Measurements from ENCODE around the gene ATP5MK. TPM values are rescaled to one million over a fixed set of nuclear protein-coding genes. Genes with fewer than 3 reads are reported as not detected.
A peak's percentile ranks its signal among the peaks of the same experiment; 100 is the strongest.

ATP5MK gene
- polyA plus RNA-seq, 2 donors: 707 to 972 TPM

- Histone ChIP-seq H3K36me3 (ENCODE audit: control insufficient read depth in 2 of 2, insufficient read depth in 2 of 2, low read length in 1 of 2) (peaks cover 27 to 57% of the 10 kb centered on the region in 2 donors), H3K4me1 (ENCODE audit: control insufficient read depth in 2 of 2, insufficient read depth in 2 of 2, low read length in 1 of 2) (no peaks in the 10 kb centered on the region), H3K9me3 (ENCODE audit: control insufficient read depth in 2 of 2, insufficient read depth in 1 of 2, low read depth in 1 of 2, low read length in 1 of 2) (no peaks in the 10 kb centered on the region), H3K4me3 (ENCODE audit: low read depth in 1 of 2, low read length in 2 of 2) (no peak overlapping the region), H3K27me3 (ENCODE audit: control insufficient read depth in 1 of 2, insufficient read depth in 2 of 2, low read length in 2 of 2) (no peaks in the 10 kb centered on the region), H3K27ac (ENCODE audit: low read depth in 2 of 2, low read length in 1 of 2) (no peak overlapping the region)
- 78 to 79% methylated on average over 8 of the region's 8 CpGs for WGBS, 2 donors
These were observed 19.3 kb upstream of the ATP5MK start for GRCh38 chr10:103415581-103415980.

- Histone ChIP-seq H3K27ac (ENCODE audit: low read depth in 2 of 2, low read length in 1 of 2) (no peak overlapping the region), H3K4me3 (ENCODE audit: low read depth in 1 of 2, low read length in 2 of 2) (no peak overlapping the region), H3K9me3 (ENCODE audit: control insufficient read depth in 2 of 2, insufficient read depth in 1 of 2, low read depth in 1 of 2, low read length in 1 of 2) (no peaks in the 10 kb centered on the region), H3K4me1 (ENCODE audit: control insufficient read depth in 2 of 2, insufficient read depth in 2 of 2, low read length in 1 of 2) (no peaks in the 10 kb centered on the region), H3K27me3 (ENCODE audit: control insufficient read depth in 1 of 2, insufficient read depth in 2 of 2, low read length in 2 of 2) (no peaks in the 10 kb centered on the region), H3K36me3 (ENCODE audit: control insufficient read depth in 2 of 2, insufficient read depth in 2 of 2, low read length in 1 of 2) (peaks cover 22 to 44% of the 10 kb centered on the region in 2 donors)
- 81 to 90% methylated on average over 2 of the region's 2 CpGs for WGBS, 2 donors
These were observed 17.3 kb upstream of the ATP5MK start for GRCh38 chr10:103413564-103413963.

GRCh38 chr10:103397191-103397825 is 1.0 kb upstream of the ATP5MK start:
- Histone ChIP-seq H3K36me3 (ENCODE audit: control insufficient read depth in 2 of 2, insufficient read depth in 2 of 2, low read length in 1 of 2) (peaks cover 2 to 13% of the 10 kb centered on the region in 2 donors), H3K4me1 (ENCODE audit: control insufficient read depth in 2 of 2, insufficient read depth in 2 of 2, low read length in 1 of 2) (peaks cover 5% of the 10 kb centered on the region in 2 donors), H3K27me3 (ENCODE audit: control insufficient read depth in 1 of 2, insufficient read depth in 2 of 2, low read length in 2 of 2) (no peaks in the 10 kb centered on the region), H3K27ac (ENCODE audit: low read depth in 2 of 2, low read length in 1 of 2) (no peak overlapping the region), H3K9me3 (ENCODE audit: control insufficient read depth in 2 of 2, insufficient read depth in 1 of 2, low read depth in 1 of 2, low read length in 1 of 2) (no peaks in the 10 kb centered on the region), H3K4me3 (ENCODE audit: low read depth in 1 of 2, low read length in 2 of 2) (peak overlapping the region; percentile 43 to 98)
- 44 to 45% methylated on average over 19 of the region's 19 CpGs for WGBS, 2 donors

DNA sequence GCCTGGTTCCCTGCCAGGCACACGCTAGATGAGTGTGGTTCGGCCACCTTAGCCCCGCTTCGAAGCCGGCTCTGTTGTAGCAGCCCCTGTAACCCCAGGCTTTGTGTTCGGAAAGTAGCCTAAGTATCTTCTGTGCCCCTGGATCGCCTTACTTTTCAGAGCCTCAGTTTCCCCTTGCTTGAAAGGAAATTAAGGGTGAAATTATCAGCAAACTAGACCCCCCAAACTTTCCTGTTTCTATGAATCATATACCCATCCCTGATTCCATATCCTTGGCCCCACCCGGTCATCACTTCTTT is 463 bp upstream of the ATP5MK start:
- H3K27me3 ChIP-seq (ENCODE audit: control insufficient read depth in 1 of 2, insufficient read depth in 2 of 2, low read length in 2 of 2): no peaks in the 10 kb centered on the region
- H3K4me1 ChIP-seq (ENCODE audit: control insufficient read depth in 2 of 2, insufficient read depth in 2 of 2, low read length in 1 of 2): peaks cover 5% of the 10 kb centered on the region in 2 donors
- peak overlapping the region; percentile 98 to 99 for H3K4me3 ChIP-seq (ENCODE audit: low read depth in 1 of 2, low read length in 2 of 2)
- peak overlapping the region; percentile 75 to 86 for H3K27ac ChIP-seq (ENCODE audit: low read depth in 2 of 2, low read length in 1 of 2)
- H3K9me3 ChIP-seq (ENCODE audit: control insufficient read depth in 2 of 2, insufficient read depth in 1 of 2, low read depth in 1 of 2, low read length in 1 of 2): no peaks in the 10 kb centered on the region
- 0% methylated on average over 8 of the region's 8 CpGs for WGBS, 2 donors
- H3K36me3 ChIP-seq (ENCODE audit: control insufficient read depth in 2 of 2, insufficient read depth in 2 of 2, low read length in 1 of 2): peaks cover 2 to 12% of the 10 kb centered on the region in 2 donors

- WGBS, 2 donors: 1 to 2% methylated on average over 11 of the region's 11 CpGs
- Histone ChIP-seq H3K9me3 (ENCODE audit: control insufficient read depth in 2 of 2, insufficient read depth in 1 of 2, low read depth in 1 of 2, low read length in 1 of 2) (no peaks in the 10 kb centered on the region), H3K36me3 (ENCODE audit: control insufficient read depth in 2 of 2, insufficient read depth in 2 of 2, low read length in 1 of 2) (peaks cover 2 to 11% of the 10 kb centered on the region in 2 donors), H3K27me3 (ENCODE audit: control insufficient read depth in 1 of 2, insufficient read depth in 2 of 2, low read length in 2 of 2) (no peaks in the 10 kb centered on the region), H3K27ac (ENCODE audit: low read depth in 2 of 2, low read length in 1 of 2) (peak overlapping the region; percentile 6 to 91), H3K4me3 (ENCODE audit: low read depth in 1 of 2, low read length in 2 of 2) (peak overlapping the region; percentile 98 to 99), H3K4me1 (ENCODE audit: control insufficient read depth in 2 of 2, insufficient read depth in 2 of 2, low read length in 1 of 2) (peaks cover 5% of the 10 kb centered on the region in 2 donors)
These were observed 565 bp downstream of the ATP5MK start for GRCh38 chr10:103395754-103396066.

- Histone ChIP-seq H3K9me3 (ENCODE audit: control insufficient read depth in 2 of 2, insufficient read depth in 1 of 2, low read depth in 1 of 2, low read length in 1 of 2) (no peaks in the 10 kb centered on the region), H3K27me3 (ENCODE audit: control insufficient read depth in 1 of 2, insufficient read depth in 2 of 2, low read length in 2 of 2) (no peaks in the 10 kb centered on the region), H3K36me3 (ENCODE audit: control insufficient read depth in 2 of 2, insufficient read depth in 2 of 2, low read length in 1 of 2) (peaks cover 0 to 5% of the 10 kb centered on the region in 2 donors), H3K4me3 (ENCODE audit: low read depth in 1 of 2, low read length in 2 of 2) (no peak overlapping the region), H3K4me1 (ENCODE audit: control insufficient read depth in 2 of 2, insufficient read depth in 2 of 2, low read length in 1 of 2) (peaks cover 5% of the 10 kb centered on the region in 2 donors), H3K27ac (ENCODE audit: low read depth in 2 of 2, low read length in 1 of 2) (no peak overlapping the region)
- WGBS, 2 donors: 83% methylated on average over 14 of the region's 14 CpGs
These were observed 2.1 kb downstream of the ATP5MK start for GRCh38 chr10:103394180-103394579.

DNA sequence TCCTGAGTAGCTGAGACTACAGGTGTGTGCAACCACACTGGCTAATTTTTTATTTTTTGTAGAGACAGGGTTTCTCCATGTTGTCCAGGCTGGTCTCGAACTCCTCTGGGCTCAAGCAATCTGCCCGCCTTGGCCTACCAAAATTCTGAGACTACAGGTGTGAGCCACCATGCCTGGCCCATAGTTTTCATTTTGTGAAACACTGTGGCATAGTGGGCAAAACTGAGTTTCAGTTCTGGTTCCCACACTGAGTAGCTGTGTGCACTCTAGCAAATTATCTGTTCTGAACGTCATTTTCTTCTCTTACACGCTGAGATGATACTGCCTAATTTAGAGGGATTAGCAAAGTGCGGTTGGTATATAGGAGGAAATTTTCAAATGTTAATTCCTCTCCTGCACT is 13.5 kb downstream of the ATP5MK start:
- Histone ChIP-seq H3K4me3 (ENCODE audit: low read depth in 1 of 2, low read length in 2 of 2) (no peak overlapping the region), H3K36me3 (ENCODE audit: control insufficient read depth in 2 of 2, insufficient read depth in 2 of 2, low read length in 1 of 2) (peaks cover 0 to 3% of the 10 kb centered on the region in 2 donors), H3K27me3 (ENCODE audit: control insufficient read depth in 1 of 2, insufficient read depth in 2 of 2, low read length in 2 of 2) (no peaks in the 10 kb centered on the region), H3K4me1 (ENCODE audit: control insufficient read depth in 2 of 2, insufficient read depth in 2 of 2, low read length in 1 of 2) (no peaks in the 10 kb centered on the region), H3K9me3 (ENCODE audit: control insufficient read depth in 2 of 2, insufficient read depth in 1 of 2, low read depth in 1 of 2, low read length in 1 of 2) (no peaks in the 10 kb centered on the region), H3K27ac (ENCODE audit: low read depth in 2 of 2, low read length in 1 of 2) (no peak overlapping the region)
- WGBS, 2 donors: 93 to 94% methylated on average over 5 of the region's 5 CpGs

DNA sequence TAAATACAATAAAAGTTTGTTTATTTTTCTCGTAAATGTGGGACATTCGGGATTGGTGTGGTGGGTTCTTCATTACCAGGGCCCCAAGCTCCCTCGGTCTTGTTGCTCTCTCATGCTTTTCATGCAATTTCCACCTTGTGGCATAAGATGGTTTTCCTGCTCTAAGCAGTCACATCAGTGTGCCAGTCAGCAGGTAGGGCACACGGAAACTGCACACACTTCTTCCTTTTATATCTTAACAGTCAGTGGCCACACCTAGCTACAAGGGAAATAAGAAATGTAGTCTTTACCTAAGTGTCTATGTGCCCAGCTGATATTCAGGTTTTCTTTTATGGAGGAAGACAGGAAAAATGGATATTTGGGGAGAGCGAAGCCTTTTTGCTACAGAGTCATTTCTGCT is 22.0 kb downstream of the ATP5MK start:
- Histone ChIP-seq H3K36me3 (ENCODE audit: control insufficient read depth in 2 of 2, insufficient read depth in 2 of 2, low read length in 1 of 2) (peaks cover 5 to 6% of the 10 kb centered on the region in 2 donors), H3K27ac (ENCODE audit: low read depth in 2 of 2, low read length in 1 of 2) (no peak overlapping the region), H3K27me3 (ENCODE audit: control insufficient read depth in 1 of 2, insufficient read depth in 2 of 2, low read length in 2 of 2) (no peaks in the 10 kb centered on the region), H3K4me1 (ENCODE audit: control insufficient read depth in 2 of 2, insufficient read depth in 2 of 2, low read length in 1 of 2) (no peaks in the 10 kb centered on the region), H3K9me3 (ENCODE audit: control insufficient read depth in 2 of 2, insufficient read depth in 1 of 2, low read depth in 1 of 2, low read length in 1 of 2) (no peaks in the 10 kb centered on the region), H3K4me3 (ENCODE audit: low read depth in 1 of 2, low read length in 2 of 2) (no peak overlapping the region)
- 95 to 96% methylated on average over 5 of the region's 5 CpGs for WGBS, 2 donors

DNA sequence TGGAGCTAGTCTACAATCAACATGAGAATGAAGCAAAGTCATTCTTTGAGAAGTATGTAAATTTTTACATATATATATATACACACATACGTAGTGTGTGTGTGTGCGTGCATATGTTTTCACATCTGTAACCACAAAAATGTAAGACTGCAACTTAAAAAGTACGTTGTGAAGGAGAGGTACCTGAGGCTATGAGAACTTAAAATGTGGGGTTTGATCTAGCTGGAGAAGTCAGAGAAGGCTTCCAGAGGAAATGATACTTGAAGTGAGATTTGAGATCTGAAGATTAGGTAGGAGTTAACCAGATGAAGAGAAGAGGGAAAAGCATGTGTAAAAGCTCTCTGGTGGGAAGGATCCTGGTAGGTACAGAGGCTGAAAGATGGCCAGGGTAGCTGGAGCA is 22.7 kb downstream of the ATP5MK start:
- no peaks in the 10 kb centered on the region for H3K27me3 ChIP-seq (ENCODE audit: control insufficient read depth in 1 of 2, insufficient read depth in 2 of 2, low read length in 2 of 2)
- H3K9me3 ChIP-seq (ENCODE audit: control insufficient read depth in 2 of 2, insufficient read depth in 1 of 2, low read depth in 1 of 2, low read length in 1 of 2): no peaks in the 10 kb centered on the region
- 85 to 86% methylated on average over 3 of the region's 3 CpGs for WGBS, 2 donors
- no peak overlapping the region for H3K27ac ChIP-seq (ENCODE audit: low read depth in 2 of 2, low read length in 1 of 2)
- H3K4me3 ChIP-seq (ENCODE audit: low read depth in 1 of 2, low read length in 2 of 2): no peak overlapping the region
- no peaks in the 10 kb centered on the region for H3K4me1 ChIP-seq (ENCODE audit: control insufficient read depth in 2 of 2, insufficient read depth in 2 of 2, low read length in 1 of 2)
- peaks cover 5 to 6% of the 10 kb centered on the region in 2 donors for H3K36me3 ChIP-seq (ENCODE audit: control insufficient read depth in 2 of 2, insufficient read depth in 2 of 2, low read length in 1 of 2)

DNA sequence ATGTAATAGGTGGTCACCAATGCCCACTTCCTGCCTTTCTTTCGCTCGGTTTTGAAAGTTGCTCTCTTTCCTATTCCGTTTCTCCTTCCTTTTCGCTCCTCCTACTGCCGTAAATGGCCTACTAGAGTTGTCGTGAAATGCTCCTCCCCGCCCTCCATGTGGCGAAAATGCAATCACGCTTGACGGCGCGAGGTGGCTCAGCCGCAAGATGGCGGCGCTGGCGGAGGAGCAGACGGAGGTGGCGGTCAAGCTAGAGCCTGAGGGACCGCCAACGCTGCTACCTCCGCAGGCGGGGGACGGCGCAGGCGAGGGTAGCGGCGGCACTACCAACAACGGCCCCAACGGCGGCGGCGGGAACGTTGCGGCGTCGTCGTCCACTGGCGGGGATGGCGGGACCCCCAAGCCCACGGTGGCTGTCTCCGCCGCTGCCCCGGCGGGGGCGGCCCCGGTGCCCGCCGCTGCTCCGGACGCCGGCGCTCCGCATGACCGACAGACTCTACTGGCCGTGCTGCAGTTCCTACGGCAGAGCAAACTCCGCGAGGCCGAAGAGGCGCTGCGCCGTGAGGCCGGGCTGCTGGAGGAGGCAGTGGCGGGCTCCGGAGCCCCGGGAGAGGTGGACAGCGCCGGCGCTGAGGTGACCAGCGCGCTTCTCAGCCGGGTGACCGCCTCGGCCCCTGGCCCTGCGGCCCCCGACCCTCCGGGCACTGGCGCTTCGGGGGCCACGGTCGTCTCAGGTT is 28.3 kb downstream of the ATP5MK start, which contains the start of gene TAF5:
Gene TAF5 (plus strand): TSS at position 195 of the 737 bp plus-strand sequence. CDS start 14 bp downstream, at position 209.
- 0 to 1% methylated on average over 38 to 81 of the region's 81 CpGs for WGBS, 2 donors
- Histone ChIP-seq H3K36me3 (ENCODE audit: control insufficient read depth in 2 of 2, insufficient read depth in 2 of 2, low read length in 1 of 2) (no peaks in the 10 kb centered on the region), H3K27me3 (ENCODE audit: control insufficient read depth in 1 of 2, insufficient read depth in 2 of 2, low read length in 2 of 2) (no peaks in the 10 kb centered on the region)

More for the DNA sequence above, 28.3 kb downstream of the ATP5MK start, which contains the start of gene TAF5:
- peak within 1 kb of the TSS; percentile 96 to 99 for H3K4me3 ChIP-seq (ENCODE audit: low read depth in 1 of 2, low read length in 2 of 2)
- no peaks in the 10 kb centered on the region for H3K9me3 ChIP-seq (ENCODE audit: control insufficient read depth in 2 of 2, insufficient read depth in 1 of 2, low read depth in 1 of 2, low read length in 1 of 2)
- H3K27ac ChIP-seq (ENCODE audit: low read depth in 2 of 2, low read length in 1 of 2): peak within 1 kb of the TSS; percentile 88 to 96
- no peaks in the 10 kb centered on the region for H3K4me1 ChIP-seq (ENCODE audit: control insufficient read depth in 2 of 2, insufficient read depth in 2 of 2, low read length in 1 of 2)

Data from esophagus (tissue), 2 donors.